ENCODE data around the gene XYLT1. TPM values are rescaled to one million over a fixed set of nuclear protein-coding genes. Genes with fewer than 3 reads are reported as not detected.

XYLT1 gene
- total RNA-seq, 1 experiment from 2014 or later = not detected

DNA sequence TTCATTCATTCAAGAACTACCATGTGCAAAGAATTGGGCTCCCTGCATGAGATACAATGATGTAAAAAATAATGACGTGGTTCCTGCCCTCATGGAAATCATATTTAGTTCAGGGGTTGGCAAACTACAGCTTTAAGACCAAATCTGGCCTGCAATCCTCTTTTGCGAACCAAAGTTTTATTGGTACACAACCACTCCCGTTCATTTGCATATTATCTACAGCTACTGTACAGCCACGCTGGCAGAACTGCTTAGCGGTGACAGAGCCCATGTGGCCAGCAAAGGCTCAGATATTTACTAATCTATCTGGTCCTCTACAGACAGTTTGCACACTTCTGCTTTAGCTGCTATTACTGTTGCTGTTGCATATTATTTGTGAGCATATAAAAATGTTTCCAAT lies 167.7 kb downstream of the XYLT1 start:
- no peak overlapping the region for H3K4me2 ChIP-seq (ENCODE audit: low read length)
- no peak overlapping the region for H2AFZ ChIP-seq (ENCODE audit: low read length)
- no peaks in the 10 kb centered on the region for H3K36me3 ChIP-seq (ENCODE audit: low read depth, low read length)
- no peak for TF ChIP-seq EZH2phosphoT487 (IDR thresholded peaks at IDR 0.05; ENCODE audit: borderline replicate concordance, low read length)
- no peak for TF ChIP-seq EZH2 (IDR thresholded peaks at IDR 0.05; ENCODE audit: low read length, unreplicated experiment)
- TF ChIP-seq, protein P1, sequence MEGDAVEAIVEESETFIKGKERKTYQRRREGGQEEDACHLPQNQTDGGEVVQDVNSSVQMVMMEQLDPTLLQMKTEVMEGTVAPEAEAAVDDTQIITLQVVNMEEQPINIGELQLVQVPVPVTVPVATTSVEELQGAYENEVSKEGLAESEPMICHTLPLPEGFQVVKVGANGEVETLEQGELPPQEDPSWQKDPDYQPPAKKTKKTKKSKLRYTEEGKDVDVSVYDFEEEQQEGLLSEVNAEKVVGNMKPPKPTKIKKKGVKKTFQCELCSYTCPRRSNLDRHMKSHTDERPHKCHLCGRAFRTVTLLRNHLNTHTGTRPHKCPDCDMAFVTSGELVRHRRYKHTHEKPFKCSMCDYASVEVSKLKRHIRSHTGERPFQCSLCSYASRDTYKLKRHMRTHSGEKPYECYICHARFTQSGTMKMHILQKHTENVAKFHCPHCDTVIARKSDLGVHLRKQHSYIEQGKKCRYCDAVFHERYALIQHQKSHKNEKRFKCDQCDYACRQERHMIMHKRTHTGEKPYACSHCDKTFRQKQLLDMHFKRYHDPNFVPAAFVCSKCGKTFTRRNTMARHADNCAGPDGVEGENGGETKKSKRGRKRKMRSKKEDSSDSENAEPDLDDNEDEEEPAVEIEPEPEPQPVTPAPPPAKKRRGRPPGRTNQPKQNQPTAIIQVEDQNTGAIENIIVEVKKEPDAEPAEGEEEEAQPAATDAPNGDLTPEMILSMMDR (conservative IDR thresholded peaks at IDR 0.05; ENCODE audit: low read depth, low read length) = no peak
- intact Hi-C loops (cut with micrococcal nuclease) = no loop called here
- BruUV-seq (replicated peaks) = no TSS peak
- no peak for ATAC-seq
- no peaks in the 10 kb centered on the region for H3K4me1 ChIP-seq (ENCODE audit: insufficient read depth, low read length)
- no peaks in the 10 kb centered on the region for H3K9me2 ChIP-seq (replicated peaks; ENCODE audit: low read length)
- DNase-seq = no peak
- H3F3A ChIP-seq (ENCODE audit: low read length, unreplicated experiment) = no peaks in the 10 kb centered on the region
- H3K4me3 ChIP-seq (ENCODE audit: low read length) = no peak overlapping the region
- H3K9ac ChIP-seq (ENCODE audit: low read length) = no peak overlapping the region
- H3K9me3 ChIP-seq (ENCODE audit: low read length) = no peaks in the 10 kb centered on the region
- no peaks in the 10 kb centered on the region for H3K79me2 ChIP-seq (ENCODE audit: low read length)
- no peaks in the 10 kb centered on the region for H4K20me1 ChIP-seq (ENCODE audit: low read length)
- no peak overlapping the region for H3K27ac ChIP-seq (ENCODE audit: low read length)
- no peaks in the 10 kb centered on the region for H3K27me3 ChIP-seq (ENCODE audit: low read length)
- ChIA-PET CTCF (no interaction called here), POLR2A (ENCODE audit: unreplicated experiment) (no interaction called here)

DNA sequence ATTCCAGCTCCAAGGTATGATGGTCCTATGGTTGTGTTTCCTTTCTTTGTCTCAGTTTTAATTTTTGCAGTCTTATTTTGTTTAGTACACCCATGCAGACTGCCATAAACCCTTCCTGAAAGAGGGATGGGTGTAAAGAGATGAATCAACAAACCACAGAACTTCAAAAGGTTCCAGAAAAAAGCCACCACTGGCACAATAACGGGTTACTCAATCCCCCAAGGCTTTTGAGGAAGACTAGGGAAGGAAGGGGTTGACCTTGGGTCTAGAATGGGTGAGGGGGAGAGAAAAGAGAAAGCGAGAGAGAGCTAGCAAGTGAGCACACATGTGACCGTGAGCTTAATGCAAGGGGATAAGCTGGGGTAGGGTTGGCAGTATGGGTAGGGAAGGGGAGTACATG lies 168.1 kb downstream of the XYLT1 start:
- Histone ChIP-seq H3K4me3 (ENCODE audit: low read length) (no peak overlapping the region), H3F3A (ENCODE audit: low read length, unreplicated experiment) (no peaks in the 10 kb centered on the region), H3K4me2 (ENCODE audit: low read length) (no peak overlapping the region), H3K79me2 (ENCODE audit: low read length) (no peaks in the 10 kb centered on the region), H3K9me3 (ENCODE audit: low read length) (no peaks in the 10 kb centered on the region), H3K4me1 (ENCODE audit: insufficient read depth, low read length) (no peaks in the 10 kb centered on the region), H2AFZ (ENCODE audit: low read length) (no peak overlapping the region), H3K36me3 (ENCODE audit: low read depth, low read length) (no peaks in the 10 kb centered on the region), H3K27ac (ENCODE audit: low read length) (no peak overlapping the region), H4K20me1 (ENCODE audit: low read length) (no peaks in the 10 kb centered on the region), H3K27me3 (ENCODE audit: low read length) (no peaks in the 10 kb centered on the region), H3K9ac (ENCODE audit: low read length) (no peak overlapping the region), H3K9me2 (replicated peaks; ENCODE audit: low read length) (no peaks in the 10 kb centered on the region)
- TF ChIP-seq EZH2 (IDR thresholded peaks at IDR 0.05; ENCODE audit: low read length, unreplicated experiment) (no peak), EZH2phosphoT487 (IDR thresholded peaks at IDR 0.05; ENCODE audit: borderline replicate concordance, low read length) (no peak)
- TF ChIP-seq, protein P1 (conservative IDR thresholded peaks at IDR 0.05; ENCODE audit: low read depth, low read length) = no peak
- ATAC-seq (no peak), DNase-seq (no peak)
- POLR2A ChIA-PET (ENCODE audit: unreplicated experiment) = no interaction called here
- intact Hi-C loops (cut with micrococcal nuclease) = no loop called here
- no TSS peak for BruUV-seq (replicated peaks)
- CTCF ChIA-PET = no interaction called here

DNA sequence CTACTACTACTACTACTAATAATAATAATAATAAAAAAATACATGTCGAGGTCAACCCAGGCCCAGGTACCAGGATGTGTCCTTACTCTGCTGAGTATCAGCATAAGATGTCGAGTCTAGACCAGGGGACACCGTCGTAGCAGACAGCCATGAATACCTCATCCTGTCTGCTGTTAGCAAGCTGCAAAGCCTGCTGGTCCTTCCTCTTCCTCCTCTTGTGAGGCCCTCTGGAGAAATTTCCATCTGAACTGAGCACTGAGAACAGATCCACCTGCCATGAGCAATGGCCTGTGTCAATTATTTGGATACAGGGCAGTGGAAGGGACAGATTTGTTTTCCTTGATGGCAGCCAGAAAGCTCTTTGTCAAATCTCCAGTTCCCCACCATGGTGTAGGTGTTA lies 168.5 kb downstream of the XYLT1 start:
- Histone ChIP-seq H4K20me1 (ENCODE audit: low read length) (no peaks in the 10 kb centered on the region), H3K4me1 (ENCODE audit: insufficient read depth, low read length) (no peaks in the 10 kb centered on the region), H3K27ac (ENCODE audit: low read length) (no peak overlapping the region), H3K9ac (ENCODE audit: low read length) (no peak overlapping the region), H2AFZ (ENCODE audit: low read length) (no peak overlapping the region), H3K79me2 (ENCODE audit: low read length) (no peaks in the 10 kb centered on the region), H3K4me3 (ENCODE audit: low read length) (no peak overlapping the region), H3K9me2 (replicated peaks; ENCODE audit: low read length) (no peaks in the 10 kb centered on the region), H3K4me2 (ENCODE audit: low read length) (no peak overlapping the region), H3K9me3 (ENCODE audit: low read length) (no peaks in the 10 kb centered on the region), H3F3A (ENCODE audit: low read length, unreplicated experiment) (no peaks in the 10 kb centered on the region), H3K27me3 (ENCODE audit: low read length) (no peaks in the 10 kb centered on the region), H3K36me3 (ENCODE audit: low read depth, low read length) (no peaks in the 10 kb centered on the region)
- ChIA-PET CTCF (no interaction called here), POLR2A (ENCODE audit: unreplicated experiment) (no interaction called here)
- TF ChIP-seq EZH2 (IDR thresholded peaks at IDR 0.05; ENCODE audit: low read length, unreplicated experiment) = no peak
- no peak for TF ChIP-seq EZH2phosphoT487 (IDR thresholded peaks at IDR 0.05; ENCODE audit: borderline replicate concordance, low read length)
- TF ChIP-seq, protein P1 (conservative IDR thresholded peaks at IDR 0.05; ENCODE audit: low read depth, low read length) = no peak
- intact Hi-C loops (cut with micrococcal nuclease) = no loop called here
- DNase-seq = no peak
- ATAC-seq = no peak
- no TSS peak for BruUV-seq (replicated peaks)
